Loucy (cell line): ENCODE results near the gene AGAP3.

Experiments
- H2AFZ ChIP-seq: fragments of 200-600 bp; sonication (generic); 2 replicates; pipeline ENCODE4 v1.6.0; 2016; ENCODE audit warnings: antibody characterized with exemption, mild to moderate bottlenecking, low read length, moderate library complexity
- H3F3A ChIP-seq: fragments of 200-600 bp; 2 replicates; pipeline ENCODE4 v1.6.0; 2016; ENCODE audit warnings: antibody characterized with exemption, low read depth, mild to moderate bottlenecking
- H3K27me3 ChIP-seq: fragments of 200-600 bp; sonication (generic); 2 replicates; pipeline ENCODE4 v1.6.1; 2014; ENCODE audit warnings: low read length, mild to moderate bottlenecking; ENCODE audit not compliant: insufficient read depth, poor library complexity, severe bottlenecking
- H3K36me3 ChIP-seq: fragments of 200-600 bp; sonication (generic); 2 replicates; pipeline ENCODE4 v1.6.1; 2016; ENCODE audit warnings: low read length; ENCODE audit not compliant: insufficient read depth
- H3K4me1 ChIP-seq: fragments of 200-600 bp; sonication (generic); 2 replicates; pipeline ENCODE4 v1.5.1; 2014; ENCODE audit warnings: low read length, mild to moderate bottlenecking; ENCODE audit not compliant: insufficient read depth, poor library complexity, severe bottlenecking
- H3K4me2 ChIP-seq: fragments of 200-600 bp; sonication (generic); 2 replicates; pipeline ENCODE4 v1.6.0; 2014; ENCODE audit warnings: antibody characterized with exemption, low read length, low read depth, mild to moderate bottlenecking; ENCODE audit not compliant: poor library complexity, severe bottlenecking
- H3K4me3 ChIP-seq: fragments of 200-600 bp; sonication (generic); 2 replicates; pipeline ENCODE4 v1.5.1; 2014; ENCODE audit warnings: low read length, mild to moderate bottlenecking, mixed read lengths; ENCODE audit not compliant: poor library complexity, severe bottlenecking
- H3K79me2 ChIP-seq: fragments of 200-600 bp; sonication (generic); 2 replicates; pipeline ENCODE4 v1.6.1; 2014; ENCODE audit warnings: low read length; ENCODE audit not compliant: insufficient read depth
- H3K9ac ChIP-seq: fragments of 200-600 bp; sonication (generic); 2 replicates; pipeline ENCODE4 v1.6.0; 2014; ENCODE audit warnings: mild to moderate bottlenecking, low read depth, low read length, moderate library complexity; ENCODE audit not compliant: poor library complexity, severe bottlenecking
- H3K9me2 ChIP-seq: fragments of 200-600 bp; sonication (generic); replicated peaks from 2 replicates; pipeline ENCODE4 v1.6.1; 2016; ENCODE audit warnings: low read depth, low read length, mixed read lengths
- H3K9me3 ChIP-seq: fragments of 200-600 bp; sonication (generic); 2 replicates; pipeline ENCODE4 v1.6.1; 2014; ENCODE audit warnings: mild to moderate bottlenecking, antibody characterized with exemption, low read length, low read depth; ENCODE audit not compliant: insufficient read depth
- H4K20me1 ChIP-seq: fragments of 200-600 bp; sonication (generic); 2 replicates; pipeline ENCODE4 v1.6.0; 2014; ENCODE audit warnings: antibody characterized with exemption, low read length, mild to moderate bottlenecking; ENCODE audit not compliant: insufficient read depth, poor library complexity, severe bottlenecking
- CTCF ChIP-seq: fragments of 200-600 bp; sonication (generic); conservative IDR thresholded peaks from 2 replicates; pipeline ENCODE4 v1.5.1; 2014; ENCODE audit warnings: mild to moderate bottlenecking, antibody characterized with exemption, low read length
- EZH2phosphoT487 ChIP-seq: fragments of 200-600 bp; IDR thresholded peaks from 2 replicates; pipeline ENCODE4 v1.6.1; 2018; ENCODE audit warnings: antibody characterized with exemption, mild to moderate bottlenecking, moderate library complexity, borderline replicate concordance

The AGAP3 gene

GRCh38 chr7:151057506-151057988 lies 28.7 kb upstream of the AGAP3 start, which contains the start of gene CDK5:
Gene CDK5, minus strand, starts transcription at chr7:151057897. Its CDS starts 49 bp downstream, at chr7:151057848.
- Histone ChIP-seq H2AFZ (peak within 1 kb of the TSS; percentile 83), H3K9me2 (no peaks in the 10 kb centered on the region), H4K20me1 (peaks cover 27% of the 10 kb centered on the region), H3K4me3 (peak within 1 kb of the TSS; percentile 93), H3K9ac (peak within 1 kb of the TSS; percentile 78), H3K4me1 (peaks cover 45% of the 10 kb centered on the region), H3K4me2 (peak within 1 kb of the TSS; percentile 99), H3K9me3 (no peaks in the 10 kb centered on the region), H3F3A (no peaks in the 10 kb centered on the region), H3K79me2 (peaks cover 39% of the 10 kb centered on the region), H3K27me3 (no peaks in the 10 kb centered on the region), H3K36me3 (no peaks in the 10 kb centered on the region)
- TF ChIP-seq CTCF (no peak), EZH2phosphoT487 (no peak)

DNA sequence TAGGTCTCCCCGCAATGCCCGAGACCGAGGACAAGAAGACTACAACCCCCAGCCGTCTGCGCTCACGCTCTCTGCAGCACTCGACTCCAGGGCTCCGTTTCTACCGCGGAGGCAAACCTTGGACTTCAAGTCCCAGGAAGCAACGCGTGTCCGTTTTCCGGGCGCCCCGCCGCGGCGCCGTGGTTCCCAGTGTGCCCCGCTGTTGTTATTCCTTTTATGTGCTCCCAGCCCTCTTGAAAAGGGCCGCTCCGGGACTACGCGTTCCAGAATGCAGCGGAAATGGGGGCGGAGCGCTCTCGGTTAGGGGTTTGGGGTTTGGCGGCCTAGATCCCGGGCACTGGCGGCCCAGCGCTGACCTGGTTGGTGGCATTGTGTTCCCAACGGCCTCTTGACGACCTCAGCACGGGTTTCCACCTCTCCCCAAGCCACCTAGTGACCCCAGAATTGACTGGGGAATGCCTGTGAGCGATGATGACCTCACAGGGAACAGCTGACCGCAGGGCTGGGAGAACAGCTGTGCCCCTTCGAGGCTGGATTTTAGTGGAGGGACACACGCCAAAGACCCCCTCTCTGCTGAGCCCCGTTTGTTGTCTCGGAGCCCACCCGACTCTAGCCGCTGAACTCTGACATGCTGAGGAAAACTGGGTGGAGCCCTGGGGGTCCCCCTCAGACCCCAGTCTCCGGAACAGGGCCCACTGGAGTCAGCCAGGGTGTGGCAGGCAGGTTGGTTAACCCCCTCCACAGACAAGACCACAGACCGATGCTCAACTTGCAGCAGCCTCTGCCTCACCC lies 28.1 kb upstream of the AGAP3 start:
- peaks cover 40% of the 10 kb centered on the region for H3K4me1 ChIP-seq
- peak overlapping the region; percentile 93 for H3K4me3 ChIP-seq
- no peaks in the 10 kb centered on the region for H3K36me3 ChIP-seq
- no peaks in the 10 kb centered on the region for H3K27me3 ChIP-seq
- H3K9ac ChIP-seq, result peak overlapping the region; percentile 78
- peak overlapping the region; percentile 78 for H2AFZ ChIP-seq
- no peaks in the 10 kb centered on the region for H3F3A ChIP-seq
- no peak for TF ChIP-seq EZH2phosphoT487
- TF ChIP-seq CTCF, result no peak
- H3K9me3 ChIP-seq, result no peaks in the 10 kb centered on the region
- peaks cover 40% of the 10 kb centered on the region for H3K79me2 ChIP-seq
- H3K9me2 ChIP-seq, result no peaks in the 10 kb centered on the region
- peak overlapping the region; percentile 99 for H3K4me2 ChIP-seq
- H4K20me1 ChIP-seq, result peaks cover 28% of the 10 kb centered on the region

DNA sequence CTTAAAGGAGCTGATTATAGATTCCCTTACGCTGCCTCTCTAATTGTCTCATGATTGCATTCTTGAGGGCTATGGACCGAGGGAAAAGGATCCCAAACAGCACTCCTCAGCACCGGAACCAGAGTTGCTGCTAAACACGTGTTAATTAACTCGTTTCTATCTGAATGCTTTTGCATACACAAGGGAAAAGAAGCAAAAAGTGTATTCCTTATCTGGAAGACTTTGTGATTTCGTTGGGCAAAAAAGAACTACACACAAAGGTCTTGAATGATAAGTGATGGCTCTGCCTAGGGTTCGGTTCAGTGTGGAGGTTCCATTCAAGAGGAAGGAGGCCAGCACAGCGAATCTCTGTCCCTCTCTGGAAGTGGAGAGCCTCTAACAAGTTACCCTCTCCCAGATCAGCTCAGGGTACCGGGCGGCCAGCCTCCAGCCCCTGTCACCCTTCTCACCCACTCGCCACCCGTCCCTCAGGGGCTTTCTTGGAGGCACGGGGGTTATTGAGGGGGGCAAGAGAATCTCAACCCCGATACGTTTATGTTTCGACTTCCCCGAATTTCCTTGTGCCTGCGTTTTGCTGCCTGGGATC lies 27.4 kb upstream of the AGAP3 start:
- H3K4me3 ChIP-seq, result peak overlapping the region; percentile 93
- no peaks in the 10 kb centered on the region for H3K9me2 ChIP-seq
- H3K4me2 ChIP-seq, result peak overlapping the region; percentile 99
- H3F3A ChIP-seq, result no peaks in the 10 kb centered on the region
- H3K4me1 ChIP-seq, result peaks cover 33% of the 10 kb centered on the region
- H3K9me3 ChIP-seq, result no peaks in the 10 kb centered on the region
- TF ChIP-seq EZH2phosphoT487, result no peak
- TF ChIP-seq CTCF, result no peak
- peaks cover 28% of the 10 kb centered on the region for H4K20me1 ChIP-seq
- peak overlapping the region; percentile 78 for H3K9ac ChIP-seq
- peaks cover 40% of the 10 kb centered on the region for H3K79me2 ChIP-seq
- H3K27me3 ChIP-seq, result no peaks in the 10 kb centered on the region
- H3K36me3 ChIP-seq, result no peaks in the 10 kb centered on the region
- H2AFZ ChIP-seq, result peak overlapping the region; percentile 69
